Gastrocnemius medialis (tissue), 4 donors: ENCODE measurements around the gene UNCX.

Experiments used
- CTCF ChIP-seq, 5 experiments: fragments of 450-650 bp in 3 of 5; fragments of 200-600 bp in 2 of 5; sonication (generic) in 2 of 5; IDR thresholded peaks in 4 of 5; conservative IDR thresholded peaks in 1 of 5; 1 replicate in 4 of 5; 2 replicates in 1 of 5; pipeline ENCODE4 v1.5.1; 2016 to 2019; ENCODE audit warnings: antibody characterized with exemption in 5 of 5, mild to moderate bottlenecking in 3 of 5, moderate library complexity in 3 of 5
- POLR2A ChIP-seq, 2 donors: fragments of 450-650 bp; IDR thresholded peaks; one replicate each; pipeline ENCODE4 v1.6.1; 2017; ENCODE audit warnings: antibody characterized with exemption in 2 of 2, mild to moderate bottlenecking in 2 of 2, moderate library complexity in 2 of 2

DNA sequence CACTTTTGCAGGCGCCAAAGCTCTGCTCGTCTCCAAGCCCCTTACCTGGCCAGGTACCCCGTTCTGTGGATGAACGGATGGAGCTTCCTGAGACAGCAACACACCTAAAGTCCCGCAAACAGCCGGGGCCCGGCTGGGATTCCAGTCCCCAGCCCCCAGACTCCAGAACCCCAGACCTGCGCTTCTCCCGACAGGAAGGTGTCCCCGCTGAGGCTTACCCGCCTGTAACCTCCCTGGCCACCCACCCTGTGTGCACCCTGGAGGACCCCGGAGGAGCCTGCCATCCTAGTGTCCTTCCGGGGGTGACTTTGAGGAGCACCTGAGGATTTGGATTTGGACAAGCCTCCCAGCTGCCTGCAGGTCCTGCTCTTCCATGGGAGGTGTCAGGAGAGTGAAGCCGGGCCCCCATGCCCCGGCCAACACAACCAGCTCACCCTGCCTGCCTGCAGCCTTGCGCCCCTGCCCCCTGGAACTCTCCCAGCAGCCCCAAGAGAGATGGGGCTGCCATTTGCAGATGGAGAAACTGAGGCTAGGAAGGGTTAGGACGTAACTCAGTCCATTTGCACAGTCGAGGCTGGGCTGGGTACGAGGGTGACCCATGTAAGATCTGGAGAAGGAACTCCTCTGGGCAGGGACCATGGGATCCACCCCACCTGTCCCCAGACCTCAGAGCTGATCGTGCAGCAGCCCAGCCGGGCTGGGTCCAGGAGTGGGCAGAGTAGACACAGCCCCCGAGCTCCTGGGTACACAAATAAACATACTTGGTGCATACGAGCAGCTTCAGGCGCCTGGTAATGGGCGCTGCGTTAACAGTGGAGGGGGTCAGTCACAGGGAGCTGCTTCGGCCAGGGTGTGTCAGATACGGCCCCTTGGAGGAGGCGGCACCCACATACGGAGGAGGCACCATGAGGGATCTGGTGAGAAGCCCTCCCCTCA is 31.9 kb downstream of the UNCX start:
- TF ChIP-seq CTCF (IDR thresholded peaks at IDR 0.05 in 4 of 5, conservative IDR thresholded peaks at IDR 0.05 in 1 of 5) (no peak), POLR2A (IDR thresholded peaks at IDR 0.05) (no peak)
